Stimulated activated naive CD8-positive, alpha-beta T cell treated with anti-CD3 and anti-CD28 coated beads, Interleukin-15, Interleukin-2, amounts not matched to agents 100 ng/mL and 50 ng/mL, for 24 hours (primary cell): ENCODE measurements around the gene FILIP1L.

Experiments used
- H3K27ac Mint-ChIP-seq: one replicate; pipeline ENCODE4 v1.8.0; 2021; ENCODE audit warnings: mild to moderate bottlenecking, mixed read lengths
- H3K27me3 Mint-ChIP-seq: one replicate; pipeline ENCODE4 v1.8.0; 2021; ENCODE audit warnings: mixed read lengths
- H3K36me3 Mint-ChIP-seq: one replicate; pipeline ENCODE4 v1.8.0; 2021; ENCODE audit warnings: low read depth, mixed read lengths
- H3K4me1 Mint-ChIP-seq: one replicate; pipeline ENCODE4 v1.8.0; 2021; ENCODE audit warnings: low read depth, mixed read lengths
- H3K4me3 Mint-ChIP-seq: one replicate; pipeline ENCODE4 v1.8.0; 2021; ENCODE audit warnings: mild to moderate bottlenecking, mixed read lengths
- H3K9me3 Mint-ChIP-seq: one replicate; pipeline ENCODE4 v1.8.0; 2021; ENCODE audit warnings: mixed read lengths

Gene FILIP1L

GRCh38 chr3:100076731-100077529 lies 37.4 kb downstream of the FILIP1L start:
- Mint-ChIP-seq H3K27me3 (no peaks in the 10 kb centered on the region), H3K4me3 (no peak overlapping the region), H3K27ac (no peak overlapping the region), H3K36me3 (peaks cover 7% of the 10 kb centered on the region), H3K4me1 (peaks cover 43% of the 10 kb centered on the region), H3K9me3 (no peaks in the 10 kb centered on the region)

- Mint-ChIP-seq H3K27me3 (no peaks in the 10 kb centered on the region), H3K27ac (no peak overlapping the region), H3K4me1 (peaks cover 52% of the 10 kb centered on the region), H3K4me3 (no peak overlapping the region), H3K36me3 (peaks cover 5% of the 10 kb centered on the region), H3K9me3 (no peaks in the 10 kb centered on the region)
Observed at GRCh38 chr3:100075851-100076730, 38.2 kb downstream of the FILIP1L start.

GRCh38 chr3:100075196-100075595 lies 39.1 kb downstream of the FILIP1L start:
- Mint-ChIP-seq H3K4me3 (no peak overlapping the region), H3K36me3 (peaks cover 5% of the 10 kb centered on the region), H3K9me3 (no peaks in the 10 kb centered on the region), H3K27me3 (no peaks in the 10 kb centered on the region), H3K27ac (no peak overlapping the region), H3K4me1 (peaks cover 56% of the 10 kb centered on the region)

- peaks cover 5% of the 10 kb centered on the region for H3K36me3 Mint-ChIP-seq
- H3K27ac Mint-ChIP-seq, result peak overlapping the region; percentile 88
- H3K27me3 Mint-ChIP-seq, result no peaks in the 10 kb centered on the region
- peak overlapping the region; percentile 71 for H3K4me3 Mint-ChIP-seq
- peaks cover 69% of the 10 kb centered on the region for H3K4me1 Mint-ChIP-seq
- H3K9me3 Mint-ChIP-seq, result no peaks in the 10 kb centered on the region
Observed at GRCh38 chr3:100073714-100074307, 40.5 kb downstream of the FILIP1L start.

- Mint-ChIP-seq H3K4me3 (peak overlapping the region; percentile 71), H3K27ac (peak overlapping the region; percentile 88)
Observed at GRCh38 chr3:100073049-100073713, 41.1 kb downstream of the FILIP1L start.

GRCh38 chr3:100072326-100073048 lies 41.8 kb downstream of the FILIP1L start:
- Mint-ChIP-seq H3K4me3 (peak overlapping the region; percentile 71), H3K27me3 (no peaks in the 10 kb centered on the region), H3K36me3 (peaks cover 5% of the 10 kb centered on the region), H3K4me1 (peaks cover 72% of the 10 kb centered on the region), H3K27ac (peak overlapping the region; percentile 82), H3K9me3 (no peaks in the 10 kb centered on the region)

More at GRCh38 chr3:100073049-100073713, 41.1 kb downstream of the FILIP1L start:
- Mint-ChIP-seq H3K27me3 (no peaks in the 10 kb centered on the region), H3K9me3 (no peaks in the 10 kb centered on the region), H3K36me3 (peaks cover 5% of the 10 kb centered on the region), H3K4me1 (peaks cover 72% of the 10 kb centered on the region)

GRCh38 chr3:100069472-100069871 lies 44.8 kb downstream of the FILIP1L start:
- H3K36me3 Mint-ChIP-seq, result peaks cover 5% of the 10 kb centered on the region
- no peaks in the 10 kb centered on the region for H3K27me3 Mint-ChIP-seq
- H3K9me3 Mint-ChIP-seq, result no peaks in the 10 kb centered on the region
- no peak overlapping the region for H3K27ac Mint-ChIP-seq
- H3K4me1 Mint-ChIP-seq, result peaks cover 53% of the 10 kb centered on the region
- no peak overlapping the region for H3K4me3 Mint-ChIP-seq

GRCh38 chr3:100068826-100069225 lies 45.5 kb downstream of the FILIP1L start:
- peaks cover 5% of the 10 kb centered on the region for H3K36me3 Mint-ChIP-seq
- H3K4me1 Mint-ChIP-seq, result peaks cover 47% of the 10 kb centered on the region
- H3K4me3 Mint-ChIP-seq, result no peak overlapping the region
- no peaks in the 10 kb centered on the region for H3K27me3 Mint-ChIP-seq
- H3K27ac Mint-ChIP-seq, result no peak overlapping the region
- no peaks in the 10 kb centered on the region for H3K9me3 Mint-ChIP-seq

GRCh38 chr3:100067589-100067988 lies 46.7 kb downstream of the FILIP1L start:
- H3K4me3 Mint-ChIP-seq, result no peak overlapping the region
- H3K27me3 Mint-ChIP-seq, result no peaks in the 10 kb centered on the region
- H3K36me3 Mint-ChIP-seq, result peaks cover 4% of the 10 kb centered on the region
- H3K4me1 Mint-ChIP-seq, result peaks cover 35% of the 10 kb centered on the region
- H3K27ac Mint-ChIP-seq, result no peak overlapping the region
- no peaks in the 10 kb centered on the region for H3K9me3 Mint-ChIP-seq

- Mint-ChIP-seq H3K27ac (no peak overlapping the region), H3K4me1 (peaks cover 12% of the 10 kb centered on the region), H3K4me3 (no peak overlapping the region), H3K9me3 (no peaks in the 10 kb centered on the region), H3K27me3 (no peaks in the 10 kb centered on the region), H3K36me3 (peaks cover 4% of the 10 kb centered on the region)
Observed at GRCh38 chr3:100063929-100064461, 50.3 kb downstream of the FILIP1L start.

- peaks cover 4% of the 10 kb centered on the region for H3K36me3 Mint-ChIP-seq
- no peaks in the 10 kb centered on the region for H3K27me3 Mint-ChIP-seq
Observed at GRCh38 chr3:100062665-100063064, 51.6 kb downstream of the FILIP1L start.

GRCh38 chr3:100060685-100061484 lies 53.4 kb downstream of the FILIP1L start:
- peaks cover 4% of the 10 kb centered on the region for H3K36me3 Mint-ChIP-seq
- H3K27ac Mint-ChIP-seq, result no peak overlapping the region
- no peak overlapping the region for H3K4me3 Mint-ChIP-seq
- peaks cover 8% of the 10 kb centered on the region for H3K4me1 Mint-ChIP-seq
- H3K9me3 Mint-ChIP-seq, result no peaks in the 10 kb centered on the region
- H3K27me3 Mint-ChIP-seq, result no peaks in the 10 kb centered on the region

More at GRCh38 chr3:100062665-100063064, 51.6 kb downstream of the FILIP1L start:
- Mint-ChIP-seq H3K4me1 (peaks cover 8% of the 10 kb centered on the region), H3K27ac (no peak overlapping the region), H3K4me3 (no peak overlapping the region), H3K9me3 (no peaks in the 10 kb centered on the region)

- no peak overlapping the region for H3K27ac Mint-ChIP-seq
- H3K9me3 Mint-ChIP-seq, result no peaks in the 10 kb centered on the region
- no peaks in the 10 kb centered on the region for H3K27me3 Mint-ChIP-seq
- H3K4me3 Mint-ChIP-seq, result no peak overlapping the region
- H3K36me3 Mint-ChIP-seq, result peaks cover 12% of the 10 kb centered on the region
- peaks cover 8% of the 10 kb centered on the region for H3K4me1 Mint-ChIP-seq
Observed at GRCh38 chr3:100059472-100059871, 54.8 kb downstream of the FILIP1L start.
